GM19043 (cell line): Measurements from ENCODE around the gene ALPK3.

Experiments
- ATAC-seq: cut with Tn5 transposase; IDR thresholded peaks from one replicate; pipeline ENCODE4 v1.9.1; 2021; ENCODE audit warnings: low read depth; ENCODE audit not compliant: unreplicated experiment

Gene ALPK3

DNA sequence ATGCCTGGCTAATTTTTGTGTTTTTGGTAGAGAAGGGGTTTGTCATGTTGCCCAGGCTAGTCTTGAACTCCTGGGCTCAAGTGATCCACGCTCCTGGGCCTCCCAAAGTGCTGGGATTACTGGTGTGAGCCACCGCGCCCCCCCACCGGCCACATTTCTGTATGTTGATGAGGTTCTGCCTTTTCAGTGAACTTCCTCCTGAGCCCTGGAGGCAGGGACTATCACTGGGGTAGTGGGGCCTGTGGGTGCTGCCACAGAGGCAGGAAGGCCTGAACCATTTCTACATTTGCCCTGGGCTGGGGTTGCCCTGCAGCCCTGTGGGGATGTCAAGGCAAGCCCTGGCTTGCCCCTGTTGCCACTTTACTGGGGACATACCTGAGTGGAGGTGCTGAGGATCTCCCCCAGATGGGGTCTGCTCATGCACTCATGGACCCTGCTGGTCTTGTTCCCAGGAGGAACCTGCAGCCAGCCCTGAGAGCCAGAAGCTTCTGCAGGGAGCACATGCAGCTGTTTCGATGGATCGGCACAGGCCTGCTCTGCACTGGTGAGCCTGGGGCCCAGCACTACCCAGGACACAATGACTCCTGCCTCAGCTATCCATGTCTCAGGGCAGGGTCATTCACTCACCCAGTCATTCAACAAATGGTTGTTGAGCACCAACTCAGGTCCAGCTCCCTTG lies 73.0 kb downstream of the ALPK3 start:
- no peak for ATAC-seq

DNA sequence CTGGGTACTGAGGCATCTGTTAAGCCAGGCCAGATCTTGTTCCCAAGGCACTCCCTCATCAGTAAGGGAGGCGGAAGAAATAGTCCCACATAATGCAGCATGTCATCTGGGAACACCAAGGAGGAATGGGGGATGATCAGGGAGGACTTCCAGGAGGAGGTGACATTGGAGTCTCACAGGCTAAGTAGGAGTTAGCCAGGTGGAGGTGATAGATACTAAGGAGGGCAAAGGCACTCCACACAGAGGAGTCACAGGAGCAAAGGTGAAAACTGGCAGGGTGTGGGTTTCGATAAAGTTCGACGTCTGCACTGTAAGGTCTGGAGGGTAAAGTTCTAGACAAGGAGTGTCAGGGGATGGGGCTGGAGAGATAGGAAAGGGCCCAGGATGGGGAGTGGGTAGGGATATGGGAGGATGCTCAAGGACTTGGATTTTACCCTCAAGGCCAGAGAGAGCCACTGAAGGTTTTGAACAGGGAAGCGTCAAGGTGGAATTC lies 73.6 kb downstream of the ALPK3 start:
- no peak for ATAC-seq

DNA sequence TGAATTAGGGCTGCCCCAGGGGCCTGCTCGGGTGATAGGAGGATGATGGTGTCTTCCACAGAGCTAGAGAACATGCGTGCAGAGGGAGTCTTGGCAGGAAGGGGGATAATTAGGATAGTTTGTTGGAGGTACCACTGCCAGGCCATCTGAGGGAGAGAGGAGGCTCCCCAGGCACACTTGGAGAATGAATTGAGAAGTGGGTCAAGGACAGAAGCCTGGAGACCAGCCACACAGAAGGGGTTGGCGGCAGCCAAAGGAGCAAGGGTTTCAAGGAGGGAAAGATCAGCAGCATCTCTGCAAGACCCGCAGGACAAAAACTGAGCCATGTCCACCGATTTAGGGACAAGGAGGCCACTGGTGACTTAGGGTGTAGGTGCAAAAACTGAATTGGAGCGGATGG lies 74.2 kb downstream of the ALPK3 start:
- no peak for ATAC-seq

DNA sequence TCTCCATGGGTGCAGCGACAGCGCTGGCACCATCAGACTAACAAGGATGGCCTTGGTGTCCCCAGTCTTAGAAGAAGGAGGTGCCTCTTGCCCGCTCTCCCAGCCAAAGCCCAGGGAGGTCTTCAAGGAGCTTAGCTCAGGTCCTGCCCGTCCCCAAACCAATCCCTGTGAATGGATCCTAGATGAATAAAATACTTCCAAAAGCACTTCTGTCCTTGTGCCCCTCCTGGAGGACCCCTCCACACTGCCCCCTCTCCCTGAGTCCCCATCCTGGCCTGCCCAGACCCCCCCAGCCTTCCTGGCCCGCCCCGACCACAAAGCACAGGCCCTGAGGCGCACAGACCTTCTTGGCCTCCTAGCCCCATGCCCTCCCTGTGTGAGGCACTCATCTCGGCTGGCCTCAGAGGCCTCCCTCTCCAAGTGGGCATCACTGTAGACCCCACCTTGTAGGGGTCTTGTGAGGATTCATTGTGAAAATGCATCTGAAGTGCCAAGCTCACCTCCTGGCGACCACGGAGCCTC lies 75.7 kb downstream of the ALPK3 start:
- no peak for ATAC-seq

DNA sequence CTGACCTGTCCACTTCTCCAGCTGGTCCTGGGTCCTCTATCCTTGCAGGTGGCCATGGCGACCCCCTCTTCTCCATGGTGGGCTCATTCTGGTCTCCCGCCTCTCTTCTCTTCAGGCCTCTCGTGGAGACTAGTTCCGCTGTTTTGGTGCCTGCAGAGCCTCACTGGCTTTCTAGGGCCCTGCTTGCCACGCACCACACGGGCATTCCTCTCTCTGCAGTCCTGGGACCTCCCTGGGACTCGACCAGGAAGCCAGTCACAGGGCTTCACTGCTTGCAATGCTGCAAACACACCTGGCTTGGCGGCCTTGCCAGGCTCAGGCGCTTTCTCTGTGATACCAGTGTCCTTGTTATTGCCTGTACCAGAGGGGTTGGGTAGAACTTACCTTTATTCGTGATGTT lies 76.5 kb downstream of the ALPK3 start:
- ATAC-seq = no peak

DNA sequence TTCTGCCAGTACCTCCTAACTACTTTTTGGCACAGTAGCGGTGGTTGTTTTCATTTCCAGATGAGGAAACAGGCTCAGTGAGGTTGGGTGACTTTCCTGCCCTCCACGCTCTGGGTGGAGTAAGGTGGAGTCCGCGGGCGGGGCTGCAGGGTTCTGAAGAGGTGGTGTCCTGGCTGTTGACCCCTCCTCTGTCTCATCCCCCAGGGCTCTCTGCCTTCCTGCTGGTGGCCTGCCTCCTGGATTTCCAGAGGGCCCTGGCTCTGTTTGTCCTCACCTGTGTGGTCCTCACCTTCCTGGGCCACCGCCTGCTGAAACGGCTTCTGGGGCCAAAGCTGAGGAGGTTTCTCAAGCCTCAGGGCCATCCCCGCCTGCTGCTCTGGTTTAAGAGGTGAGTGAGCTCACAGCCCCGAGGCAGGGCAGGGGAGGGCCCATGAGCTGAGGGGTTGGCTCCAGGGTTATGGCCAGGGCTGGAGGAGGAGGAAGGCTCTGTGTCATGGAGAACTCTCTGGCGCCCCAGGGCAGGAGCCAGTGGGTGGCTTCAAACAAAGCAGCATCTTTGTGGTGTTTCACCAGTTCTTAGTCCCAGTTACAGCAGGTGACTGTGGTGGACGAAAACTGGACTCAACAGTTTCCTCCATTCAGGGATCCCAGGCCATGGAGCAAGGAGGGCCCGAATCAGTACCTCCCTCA lies 77.7 kb downstream of the ALPK3 start:
- no peak for ATAC-seq

DNA sequence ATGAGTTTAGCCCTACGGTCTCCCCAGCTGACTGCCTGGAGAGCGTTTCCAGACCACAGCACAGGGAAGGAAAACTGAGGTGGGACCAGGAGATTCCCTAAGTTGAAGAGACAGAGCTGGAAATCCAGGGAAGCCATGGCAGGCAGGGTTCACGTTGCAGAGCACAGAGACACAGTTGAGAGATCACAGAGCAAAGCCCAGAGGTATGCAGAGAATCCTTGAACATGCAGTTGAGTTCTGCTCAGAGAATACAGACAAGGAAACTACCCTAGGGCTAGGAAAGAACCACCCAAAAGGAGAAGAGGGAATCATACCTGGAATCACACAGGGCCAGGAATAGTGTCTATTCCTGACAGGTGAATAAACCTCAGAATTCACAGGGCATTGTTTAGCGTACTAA lies 81.6 kb downstream of the ALPK3 start:
- ATAC-seq = no peak

DNA sequence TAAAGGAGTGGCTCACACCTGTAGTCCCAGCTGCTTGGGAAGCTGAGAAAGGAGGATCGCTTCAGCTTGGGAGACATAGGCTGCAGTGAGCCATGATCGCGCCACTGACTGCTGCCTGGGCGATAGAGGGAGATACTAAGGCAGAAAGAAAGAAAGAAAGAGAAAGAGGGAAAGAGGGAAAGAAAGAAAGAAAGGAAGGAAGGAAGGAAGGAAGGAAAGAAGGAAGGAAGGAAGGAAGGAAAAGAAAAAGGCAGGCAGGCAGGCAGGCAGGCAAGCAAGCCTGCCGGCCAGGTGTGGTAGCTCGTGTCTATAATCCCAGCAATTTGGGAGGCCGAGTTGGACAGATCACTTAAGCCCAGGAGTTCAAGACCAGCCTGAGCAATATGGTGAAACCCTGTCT lies 82.6 kb downstream of the ALPK3 start:
- no peak for ATAC-seq

DNA sequence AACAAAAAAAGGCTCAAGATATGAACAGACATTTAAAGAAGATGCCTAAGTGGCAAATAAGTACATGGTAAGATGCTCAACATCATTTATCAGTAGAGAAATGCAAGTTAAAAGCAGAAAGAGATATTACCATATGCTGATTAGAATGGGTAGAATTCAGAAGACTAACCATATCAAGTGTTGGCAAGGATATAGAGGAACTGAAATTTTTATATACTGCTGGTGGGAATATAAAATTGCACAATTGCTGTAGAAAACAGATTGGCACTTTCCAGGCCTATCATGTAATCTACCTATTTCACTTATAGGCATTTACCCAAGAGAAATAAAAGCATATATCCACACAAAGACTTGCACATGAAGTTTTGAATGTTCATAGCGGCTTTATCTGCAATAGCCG lies 84.4 kb downstream of the ALPK3 start:
- no peak for ATAC-seq

DNA sequence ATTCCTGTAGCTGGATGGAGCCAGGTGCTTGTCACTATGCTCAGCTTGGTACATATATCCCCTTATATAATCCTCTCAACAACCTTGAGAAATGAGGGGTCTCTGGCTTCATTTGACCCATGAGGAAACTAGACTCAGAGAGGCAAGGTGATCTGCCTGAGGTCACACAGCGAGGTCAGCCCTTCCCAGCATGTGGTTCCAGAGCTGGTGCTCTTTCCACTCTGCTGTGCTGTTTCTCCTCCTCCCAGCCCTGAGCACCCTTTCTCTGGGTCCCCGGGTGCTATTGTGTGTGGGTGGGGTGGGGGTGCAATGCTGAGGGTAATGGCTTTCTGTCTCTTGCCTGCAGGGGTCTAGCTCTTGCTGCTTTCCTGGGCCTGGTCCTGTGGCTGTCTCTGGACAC lies 86.6 kb downstream of the ALPK3 start:
- ATAC-seq = no peak

DNA sequence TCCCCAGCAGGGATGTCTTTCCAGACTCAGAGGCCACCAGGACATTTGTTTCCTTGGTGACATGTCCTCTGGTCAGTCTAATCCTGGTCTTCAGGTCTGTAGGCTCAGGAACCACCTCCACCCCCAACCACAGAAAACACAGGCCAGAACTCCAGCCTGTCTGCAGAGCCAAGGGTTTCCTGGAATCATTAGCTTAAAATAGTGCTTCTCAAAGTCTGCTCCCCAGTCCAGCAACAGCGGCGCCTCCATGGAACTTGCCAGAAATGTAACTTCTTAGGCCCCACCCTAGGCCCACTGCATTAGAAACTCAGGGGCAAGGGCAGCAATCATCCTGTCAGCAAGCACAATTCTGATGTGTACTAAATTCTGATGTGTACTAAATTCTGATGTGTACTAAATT lies 87.3 kb downstream of the ALPK3 start:
- ATAC-seq = no peak

DNA sequence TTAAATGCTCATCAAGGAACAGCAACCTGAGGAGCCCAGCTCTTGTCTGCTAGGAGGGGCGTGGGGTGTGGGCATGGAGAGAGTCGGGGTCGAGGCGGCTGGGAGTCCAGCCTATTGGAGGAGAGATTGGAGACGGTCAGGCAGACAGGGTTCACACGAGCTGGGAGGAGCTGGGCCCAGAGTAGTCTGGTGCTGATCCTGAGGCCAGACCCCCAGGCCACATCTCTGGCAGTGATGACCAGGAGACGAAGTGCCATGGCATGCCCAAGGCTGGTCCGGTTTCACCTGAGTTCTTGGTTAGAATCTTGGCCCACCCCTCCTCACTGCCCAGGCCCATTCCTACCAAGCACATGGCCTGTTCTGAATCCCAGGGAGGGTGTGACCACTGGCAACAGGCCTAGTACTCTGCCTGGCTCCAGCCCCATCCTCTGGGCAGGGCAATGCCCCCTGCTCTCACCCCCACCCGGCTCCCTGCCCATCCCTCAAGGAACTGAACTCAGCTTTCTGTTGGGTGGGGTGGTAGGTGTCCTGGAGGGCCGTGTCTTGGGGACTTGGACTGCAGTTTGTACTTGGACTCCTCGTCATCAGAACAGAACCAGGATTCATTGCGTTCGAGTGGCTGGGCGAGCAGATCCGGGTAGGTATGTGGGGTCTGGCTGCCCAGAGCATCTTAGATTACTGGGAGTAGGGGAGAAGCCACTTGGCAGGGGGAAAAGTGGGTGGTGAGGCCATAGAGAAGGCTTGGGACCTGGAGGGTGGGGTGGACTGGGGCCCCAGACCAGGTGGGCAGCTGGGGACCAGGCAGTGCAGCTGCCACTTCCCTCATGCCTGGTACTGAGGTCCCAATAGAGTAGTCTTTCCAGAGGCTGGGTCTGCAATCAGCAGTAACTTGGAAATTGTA lies 88.1 kb downstream of the ALPK3 start:
- ATAC-seq = no peak

DNA sequence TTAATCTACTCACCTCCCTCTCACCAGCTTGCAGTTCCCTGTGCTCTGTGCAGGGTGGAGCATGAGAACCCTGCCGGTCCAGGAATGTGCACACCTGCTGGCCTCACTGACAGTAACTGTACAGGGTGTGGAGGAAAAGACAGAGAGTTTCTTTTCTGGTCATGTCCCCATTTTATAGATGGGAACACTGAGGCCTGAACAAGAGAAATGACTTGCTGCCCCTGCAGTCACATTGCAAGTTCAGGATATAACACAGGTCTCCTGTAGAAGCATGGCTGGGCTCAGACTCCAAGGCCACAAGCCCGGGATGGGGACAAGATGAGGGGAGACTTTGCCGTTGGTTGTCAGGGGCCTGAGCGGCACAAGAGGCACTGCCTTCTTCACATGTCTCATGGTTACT lies 90.6 kb downstream of the ALPK3 start:
- no peak for ATAC-seq

DNA sequence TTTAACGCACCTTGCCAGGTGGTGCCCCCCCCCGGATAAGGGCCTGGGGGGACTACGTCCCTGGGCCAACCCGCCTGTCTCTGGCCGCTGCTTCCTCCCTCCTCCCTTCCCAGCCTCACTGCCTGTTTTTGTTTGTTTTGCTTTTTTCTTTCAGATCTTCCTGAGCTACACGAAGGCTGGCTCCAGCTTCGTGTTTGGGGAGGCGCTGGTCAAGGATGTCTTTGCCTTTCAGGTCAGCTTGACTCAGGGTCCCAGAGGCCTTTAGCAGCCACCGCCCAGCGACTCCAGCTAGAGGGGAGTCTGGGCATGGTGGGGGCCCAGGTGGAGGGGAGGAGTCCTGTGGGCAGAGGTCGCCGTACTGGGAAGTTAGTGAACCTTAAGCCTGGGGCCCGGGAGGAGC lies 91.4 kb downstream of the ALPK3 start:
- ATAC-seq = no peak

DNA sequence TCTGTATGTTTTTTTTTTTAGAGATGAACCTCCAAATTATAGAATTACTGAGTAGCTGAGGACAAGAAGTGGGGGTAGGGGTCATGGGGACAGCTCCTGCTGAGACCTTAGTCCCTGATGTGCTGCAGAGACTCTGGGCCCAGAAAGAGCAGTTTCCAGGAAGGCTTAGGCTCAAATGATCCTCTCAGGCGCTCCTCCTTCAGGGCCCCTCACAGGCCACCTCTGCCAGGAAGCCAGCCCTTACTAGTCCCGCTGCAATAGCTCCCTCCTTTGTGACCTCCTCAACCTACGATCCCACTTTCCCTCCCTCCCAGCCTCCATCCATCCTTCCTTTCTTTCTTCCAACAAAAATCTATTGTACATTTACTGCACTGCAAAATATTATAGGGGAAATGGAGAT lies 91.9 kb downstream of the ALPK3 start:
- ATAC-seq = no peak

DNA sequence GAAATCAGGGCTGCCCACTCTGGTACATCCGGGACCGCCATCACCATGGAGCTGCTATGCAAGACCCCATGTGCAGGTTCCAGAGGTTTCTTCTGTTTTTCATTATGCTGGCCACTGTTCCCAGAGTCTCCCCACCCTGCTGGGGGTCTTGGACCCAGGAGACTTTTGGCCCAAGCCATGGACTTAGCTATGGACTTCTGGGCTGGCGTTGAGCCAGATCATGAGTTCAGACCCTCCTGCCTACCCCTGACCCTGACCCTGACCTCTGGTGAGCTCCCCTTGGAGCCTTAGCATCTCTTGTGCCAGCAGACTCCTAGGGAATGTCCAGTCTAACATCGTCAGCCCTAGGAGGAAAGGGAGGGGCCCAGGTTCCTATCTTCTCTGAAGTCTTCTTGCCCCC lies 92.6 kb downstream of the ALPK3 start:
- no peak for ATAC-seq

DNA sequence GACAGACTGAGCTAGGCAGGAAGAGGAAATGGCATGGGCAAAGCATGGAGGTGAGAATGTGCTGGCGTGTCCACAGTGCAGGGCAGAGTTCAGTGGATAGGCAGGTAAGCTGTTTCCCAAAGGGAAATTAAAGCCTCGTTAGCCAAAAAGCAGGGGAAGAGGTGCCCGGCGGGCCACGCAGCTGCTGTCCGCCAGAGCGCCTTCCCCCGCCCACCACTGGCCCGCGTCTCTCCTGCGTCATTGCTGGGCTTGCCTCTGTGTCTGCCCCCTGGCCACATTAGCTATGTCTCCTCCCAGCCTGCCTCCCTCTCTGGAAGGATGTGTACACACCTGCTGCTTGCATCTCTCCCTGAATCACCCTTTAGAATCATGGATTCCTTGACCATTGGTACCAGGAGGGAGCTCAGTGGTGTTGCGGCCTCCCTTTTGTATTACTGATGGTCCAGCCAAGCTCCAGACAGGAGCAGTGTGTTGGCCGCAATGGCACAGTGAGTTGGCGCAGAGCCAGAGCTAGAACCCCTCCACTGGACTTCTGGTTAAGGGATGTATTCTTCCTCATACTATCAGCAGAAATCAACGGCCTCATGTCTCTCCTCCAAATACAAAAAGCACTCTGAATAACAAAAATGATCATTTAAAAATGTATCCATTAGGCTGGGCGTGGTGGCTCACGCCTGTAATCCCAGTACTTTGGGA lies 93.9 kb downstream of the ALPK3 start:
- no peak for ATAC-seq

DNA sequence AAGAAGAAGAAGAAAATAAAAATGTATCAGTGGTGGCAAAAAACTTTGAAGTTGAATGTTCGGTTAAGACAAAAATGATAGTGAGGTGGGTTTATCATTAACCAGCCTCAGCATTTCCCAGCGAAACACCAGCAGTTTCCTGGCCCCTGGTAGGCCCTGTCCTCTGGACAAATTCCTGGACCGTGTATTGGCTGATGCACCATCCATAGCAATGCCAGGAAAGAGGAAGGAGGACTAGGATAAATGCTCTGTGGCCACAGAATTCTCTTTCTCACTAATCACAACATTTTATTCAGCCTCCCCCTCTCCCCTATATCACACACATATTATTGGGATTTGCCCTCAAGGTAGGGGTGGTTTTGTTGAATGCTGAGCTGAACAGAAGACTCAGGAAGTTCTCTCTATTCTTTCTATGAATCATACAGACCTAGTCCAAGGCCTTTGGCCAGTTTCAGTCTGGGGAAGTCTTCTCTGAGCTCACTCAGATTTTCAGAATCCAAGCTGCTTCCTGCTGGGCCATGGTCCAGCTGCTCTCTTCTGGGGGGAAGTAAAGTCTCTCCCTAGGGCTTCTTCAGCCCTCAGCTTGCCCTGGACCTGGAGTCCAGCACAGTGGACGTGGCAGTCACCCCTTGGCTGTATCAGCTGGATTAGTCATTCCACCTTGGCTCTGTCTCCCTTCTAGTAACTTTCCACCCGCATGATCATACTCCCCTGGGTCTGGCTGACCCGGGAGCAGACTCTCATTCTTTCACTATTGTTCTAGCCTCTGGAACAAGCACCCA lies 94.9 kb downstream of the ALPK3 start:
- no peak for ATAC-seq

DNA sequence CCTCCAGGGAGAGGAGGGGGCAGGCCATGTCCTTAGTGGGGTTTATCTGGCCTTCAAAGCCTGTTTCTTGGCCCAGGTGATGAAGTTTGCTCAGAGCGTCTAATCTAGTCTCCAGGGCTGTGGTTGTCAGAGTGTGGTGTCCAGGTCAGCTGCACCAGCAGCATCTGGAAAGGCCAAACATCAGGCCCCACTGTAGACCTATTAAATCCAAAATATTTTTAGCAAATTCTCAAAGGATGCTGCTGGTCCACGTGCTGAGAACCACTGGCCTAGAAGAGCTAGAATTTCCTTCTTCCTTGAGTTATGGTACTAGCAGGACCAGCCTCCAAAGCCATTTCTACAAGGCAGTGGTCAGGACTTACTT lies 96.2 kb downstream of the ALPK3 start:
- no peak for ATAC-seq

DNA sequence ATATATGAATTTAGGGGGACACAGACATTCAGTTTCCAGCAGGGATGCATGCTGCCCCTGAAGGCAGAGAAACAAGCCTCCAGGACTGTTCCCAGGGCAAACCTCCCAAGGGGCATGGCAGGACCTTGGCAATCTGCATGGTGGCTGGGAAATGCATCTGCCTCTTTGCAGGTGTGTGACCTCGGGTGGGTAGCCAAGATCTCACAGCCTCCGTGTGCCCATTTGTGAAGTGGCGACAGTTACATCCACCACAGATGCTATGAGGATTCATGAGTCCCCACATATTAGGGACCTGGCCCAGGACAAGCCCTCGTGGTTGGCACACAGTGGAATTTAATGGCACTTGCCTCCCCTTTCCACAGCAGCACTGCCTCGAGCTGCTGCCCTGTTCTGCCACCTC lies 97.2 kb downstream of the ALPK3 start:
- ATAC-seq = no peak
